IMR-90 (cell line): ENCODE results near the gene TTC28. TPM values are rescaled to one million over a fixed set of nuclear protein-coding genes. Genes with fewer than 3 reads are reported as not detected.

ENCODE experiments used
- ATAC-seq: fragments of 200-7000 bp; cut with Tn5 transposase; 2 replicates; pipeline ENCODE4 v1.9.1; 2020; ENCODE audit warnings: low read depth, mild to moderate bottlenecking, moderate library complexity
- BruUV-seq: library from RNA; stranded (reverse); fragments of 400-500 nt; replicated peaks from 2 replicates; lab custom pipeline; 2021; lab: Mats Ljungman, UMichigan
- CTCF ChIA-PET: fragments of 300-600 bp; formaldehyde crosslinking; extraction: SDS; loops from one replicate; lab custom pipeline; 2021; ENCODE audit warnings: antibody characterized with exemption; lab: Yijun Ruan, JAX
- POLR2A ChIA-PET: fragments of 300-600 bp; sonication (Branson Sonifier 250); formaldehyde crosslinking; loops from one replicate; lab custom pipeline; 2022; ENCODE audit warnings: antibody characterized with exemption; ENCODE audit not compliant: unreplicated experiment; lab: Charles Lee
- DNase-seq: peaks from one replicate; pipeline ENCODE4 v3.0.0; 2013
- H2AFZ ChIP-seq: replicated peaks from 2 replicates; pipeline ENCODE3; 2013; ENCODE audit warnings: low read length, mild to moderate bottlenecking; ENCODE audit not compliant: poor library complexity
- H2AK5ac ChIP-seq: 2 replicates; pipeline ENCODE4 v1.6.1; 2013; ENCODE audit warnings: low read depth, low read length, inconsistent platforms
- H2AK9ac ChIP-seq: replicated peaks from 2 replicates; pipeline ENCODE3; 2013; ENCODE audit warnings: mild to moderate bottlenecking, low read depth, low read length, moderate library complexity; ENCODE audit not compliant: poor library complexity
- H2BK120ac ChIP-seq: 2 replicates; pipeline ENCODE4 v1.6.1; 2013; ENCODE audit warnings: low read depth, low read length, inconsistent platforms
- H2BK15ac ChIP-seq: 3 replicates; pipeline ENCODE4 v1.6.1; 2013; ENCODE audit warnings: low read depth, low read length, inconsistent platforms
- H2BK20ac ChIP-seq: 2 replicates; pipeline ENCODE4 v1.6.1; 2013; ENCODE audit warnings: low read depth, mild to moderate bottlenecking, inconsistent platforms, low read length, moderate library complexity
- H2BK5ac ChIP-seq: 2 replicates; pipeline ENCODE4 v1.6.1; 2013; ENCODE audit warnings: mild to moderate bottlenecking, low read depth, low read length, inconsistent platforms; ENCODE audit not compliant: poor library complexity, severe bottlenecking
- H3K14ac ChIP-seq: replicated peaks from 2 replicates; pipeline ENCODE4 v1.6.1; 2013; ENCODE audit warnings: low read depth, low read length, inconsistent platforms
- H3K18ac ChIP-seq: 2 replicates; pipeline ENCODE4 v1.6.1; 2013; ENCODE audit warnings: low read depth, low read length, control low read depth
- H3K23ac ChIP-seq: 2 replicates; pipeline ENCODE4 v1.6.1; 2013; ENCODE audit warnings: low read depth, low read length, inconsistent platforms
- H3K27ac ChIP-seq: 2 replicates; pipeline ENCODE4 v1.5.1; 2013; ENCODE audit warnings: mild to moderate bottlenecking, control low read depth, low read length; ENCODE audit not compliant: insufficient read depth
- H3K27me3 ChIP-seq: 2 replicates; pipeline ENCODE4 v1.6.1; 2013; ENCODE audit warnings: low read length; ENCODE audit not compliant: control insufficient read depth, insufficient read depth
- H3K36me3 ChIP-seq: 2 replicates; pipeline ENCODE4 v1.6.1; 2013; ENCODE audit warnings: low read length, mixed read lengths; ENCODE audit not compliant: control insufficient read depth, insufficient read depth
- H3K4ac ChIP-seq: 2 replicates; pipeline ENCODE4 v1.6.1; 2013; ENCODE audit warnings: low read depth, low read length, inconsistent platforms
- H3K4me1 ChIP-seq: 2 replicates; pipeline ENCODE4 v1.6.1; 2013; ENCODE audit warnings: low read length, mixed read lengths; ENCODE audit not compliant: control insufficient read depth, insufficient read depth
- H3K4me2 ChIP-seq: 2 replicates; pipeline ENCODE4 v1.6.1; 2013; ENCODE audit warnings: low read depth, mild to moderate bottlenecking, control low read depth, low read length, moderate library complexity
- H3K4me3 ChIP-seq: 2 replicates; pipeline ENCODE4 v1.5.1; 2013; ENCODE audit warnings: low read depth, mild to moderate bottlenecking, control low read depth, low read length, moderate library complexity; ENCODE audit not compliant: insufficient read depth
- H3K56ac ChIP-seq: 2 replicates; pipeline ENCODE4 v1.6.1; 2013; ENCODE audit warnings: low read length, inconsistent platforms; ENCODE audit not compliant: insufficient read depth; ENCODE audit errors: extremely low read depth
- H3K79me1 ChIP-seq, 2 experiments: 2 replicates each; pipeline ENCODE4 v1.6.1; 2013; ENCODE audit warnings: low read length in 2 of 2, inconsistent platforms in 1 of 2, low read depth in 1 of 2
- H3K9ac ChIP-seq: 2 replicates; pipeline ENCODE4 v1.6.1; 2013; ENCODE audit warnings: low read depth, low read length, control low read depth
- H3K9me1 ChIP-seq: 2 replicates; pipeline ENCODE4 v1.6.1; 2013; ENCODE audit warnings: low read length, inconsistent platforms; ENCODE audit not compliant: insufficient read depth
- H3K9me3 ChIP-seq: 2 replicates; pipeline ENCODE4 v1.6.1; 2013; ENCODE audit warnings: low read length; ENCODE audit not compliant: control insufficient read depth, insufficient read depth
- H4K20me1 ChIP-seq: 2 replicates; pipeline ENCODE4 v1.6.1; 2013; ENCODE audit warnings: low read length, inconsistent platforms; ENCODE audit not compliant: insufficient read depth
- H4K5ac ChIP-seq: 2 replicates; pipeline ENCODE4 v1.6.1; 2013; ENCODE audit warnings: mild to moderate bottlenecking, low read depth, low read length, control low read depth
- H4K8ac ChIP-seq, 2 experiments: 2 replicates each; pipeline ENCODE4 v1.6.1; 2013; ENCODE audit warnings: low read depth in 2 of 2, low read length in 2 of 2, control low read depth in 1 of 2, inconsistent platforms in 1 of 2
- H4K91ac ChIP-seq: 2 replicates; pipeline ENCODE4 v1.6.1; 2013; ENCODE audit warnings: low read depth, low read length, inconsistent platforms; ENCODE audit not compliant: insufficient read depth
- MAZ ChIP-seq: IDR thresholded peaks from 2 replicates; pipeline ENCODE4 v1.6.1; 2012; ENCODE audit warnings: low read depth, mild to moderate bottlenecking, low read length, improper control_type of control experiment, moderate library complexity, borderline replicate concordance
- RFX5 ChIP-seq: IDR thresholded peaks from 2 replicates; pipeline ENCODE4 v1.8.0; 2012; ENCODE audit warnings: low read depth, mild to moderate bottlenecking, low read length, moderate library complexity
- WGBS, 2 experiments: methylation state at CpG; one replicate each; pipeline versions ENCODE4 v1.1.5 to v1.1.7; 2013; ENCODE audit warnings: missing lambda C conversion rate in 2 of 2; ENCODE audit not compliant: insufficient read length in 1 of 2; ENCODE audit errors: extremely low coverage in 2 of 2; 5-methylcytosine and 5-hydroxymethylcytosine counted together
- dilution Hi-C: fragments of 300-500 bp; cut with HindIII; formaldehyde crosslinking; loops from one replicate; pipeline ENCODE4 v1.14.3; 2018; ENCODE audit warnings: low sequenced_read_pairs; ENCODE audit not compliant: unreplicated experiment
- in situ Hi-C: fragments of 300-500 bp; cut with MboI; formaldehyde crosslinking; loops from 3 replicates; pipeline ENCODE4 v1.14.3; 2019; ENCODE audit warnings: low sequenced_read_pairs, inconsistent platforms, mixed read lengths
- intact Hi-C: fragments of 100-400 bp; cut with micrococcal nuclease; formaldehyde crosslinking; loops from 2 replicates; pipeline ENCODE4 v1.10.0; 2022
- polyA plus RNA-seq, 3 experiments: library from polyadenylated mRNA; depleted of rRNA; stranded (reverse); fragments of >200 nt; gene quantifications; 2 replicates each; pipeline ENCODE4 v1.2.3, GENCODE V29; 2012; ENCODE audit warnings: low replicate concordance in 1 of 3
- total RNA-seq: library from RNA; depleted of rRNA; stranded (reverse); fragments of >200 nt; gene quantifications from 2 replicates; pipeline ENCODE4 v1.2.3, GENCODE V29; 2012

TTC28 gene
- total and polyA plus RNA-seq, 2 of the 4 experiments (the other 2 are of a cell fraction), result 5.6 to 13.3 TPM

DNA sequence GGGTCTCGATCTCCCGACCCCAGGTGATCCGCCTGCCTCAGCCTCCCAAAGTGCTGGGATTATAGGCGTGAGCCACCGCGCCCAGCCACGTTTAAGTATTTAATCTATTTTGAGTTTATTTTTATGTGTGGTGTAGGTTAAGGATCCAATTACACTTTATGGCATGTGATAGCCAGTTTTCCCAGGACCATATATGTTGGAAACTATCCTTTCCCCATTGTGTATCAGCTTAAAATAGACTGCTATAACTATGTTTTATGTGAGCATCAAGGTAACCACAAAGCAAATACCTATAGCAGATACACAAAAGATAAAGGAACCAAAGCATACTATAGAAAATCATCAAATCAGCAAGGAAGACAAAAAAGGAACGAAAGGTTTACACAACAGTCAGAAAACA is 42.4 kb downstream of the TTC28 start:
- Histone ChIP-seq H2BK20ac (no peak overlapping the region), H3K4me1 (no peaks in the 10 kb centered on the region), H3K27me3 (no peaks in the 10 kb centered on the region), H2BK120ac (no peak overlapping the region), H4K91ac (no peak overlapping the region), H3K9me3 (no peaks in the 10 kb centered on the region), H3K14ac (no peak overlapping the region), H2BK5ac (no peak overlapping the region), H3K4me2 (no peak overlapping the region), H4K8ac (no peak overlapping the region), H3K56ac (no peak overlapping the region), H4K20me1 (no peaks in the 10 kb centered on the region), H3K27ac (no peak overlapping the region), H3K9ac (no peak overlapping the region), H3K4me3 (no peak overlapping the region), H2AFZ (no peak overlapping the region), H3K9me1 (0 out of 2 replicates have a peak, but pooled peaks cover 3% of the 10 kb centered on the region), H3K23ac (no peak overlapping the region), H3K36me3 (no peaks in the 10 kb centered on the region), H2BK15ac (no peak overlapping the region), H3K4ac (no peak overlapping the region), H2AK9ac (no peak overlapping the region), H3K79me1 (peaks cover under 1 to 3% of the 10 kb centered on the region in 2 experiments; a peak in 3 of 4 replicates), H2AK5ac (no peak overlapping the region), H3K18ac (no peak overlapping the region), H4K5ac (no peak overlapping the region)
- no peak for ATAC-seq
- TF ChIP-seq RFX5, result no peak
- no peak for TF ChIP-seq MAZ
- dilution Hi-C loops, result no loop called here
- WGBS, 2 experiments, result 95% methylated on average over 4 of the region's 8 CpGs; no CpG with 5 or more reads in 1 of the 2 experiments
- intact Hi-C loops, result no loop called here
- DNase-seq, result no peak
- in situ Hi-C loops, result no loop called here
- CTCF ChIA-PET, result no interaction called here
- BruUV-seq, result no TSS peak
- POLR2A ChIA-PET, result no interaction called here
